NCI-H345 (cell line): ENCODE measurements around the gene CORIN.
"Not testable (repeated sequence)": the region's sequence is repeated elsewhere in the genome, so short reads cannot be mapped to it uniquely, and the experiment has no call there.

Experiments used
- DNase-seq: peaks from one replicate; lab custom pipeline; 2025; lab: John Stamatoyannopoulos, UW

CORIN gene

GRCh38 chr4:47771020-47771419 is 66.8 kb downstream of the CORIN start:
- DNase-seq = no peak

GRCh38 chr4:47767956-47768355 is 69.9 kb downstream of the CORIN start:
- DNase-seq = not testable (repeated sequence)

- no peak for DNase-seq
Measured at GRCh38 chr4:47763279-47763678, 74.6 kb downstream of the CORIN start.

- DNase-seq = no peak
Measured at GRCh38 chr4:47762376-47763266, 75.2 kb downstream of the CORIN start.

GRCh38 chr4:47753316-47753715 is 84.6 kb downstream of the CORIN start:
- not testable (repeated sequence) for DNase-seq

GRCh38 chr4:47752214-47752613 is 85.7 kb downstream of the CORIN start:
- DNase-seq = no peak

GRCh38 chr4:47750788-47751187 is 87.1 kb downstream of the CORIN start:
- DNase-seq = no peak

GRCh38 chr4:47749858-47750257 is 88.0 kb downstream of the CORIN start:
- DNase-seq = no peak

GRCh38 chr4:47749060-47749459 is 88.8 kb downstream of the CORIN start:
- DNase-seq = no peak

GRCh38 chr4:47747846-47748494 is 89.9 kb downstream of the CORIN start:
- DNase-seq = no peak

- no peak for DNase-seq
Measured at GRCh38 chr4:47747211-47747610, 90.7 kb downstream of the CORIN start.

GRCh38 chr4:47746122-47746521 is 91.7 kb downstream of the CORIN start:
- no peak for DNase-seq

- no peak for DNase-seq
Measured at GRCh38 chr4:47744843-47745382, 93.0 kb downstream of the CORIN start.

GRCh38 chr4:47744253-47744652 is 93.6 kb downstream of the CORIN start:
- no peak for DNase-seq

- DNase-seq = no peak
Measured at GRCh38 chr4:47741200-47741599, 96.7 kb downstream of the CORIN start.

GRCh38 chr4:47737326-47737725 is 100.5 kb downstream of the CORIN start:
- no peak for DNase-seq

GRCh38 chr4:47736555-47736954 is 101.3 kb downstream of the CORIN start:
- no peak for DNase-seq

- no peak for DNase-seq
Measured at GRCh38 chr4:47736146-47736545, 101.7 kb downstream of the CORIN start.

- no peak for DNase-seq
Measured at GRCh38 chr4:47733302-47734175, 104.3 kb downstream of the CORIN start.

GRCh38 chr4:47731182-47731581 is 106.7 kb downstream of the CORIN start:
- DNase-seq = no peak

- no peak for DNase-seq
Measured at GRCh38 chr4:47729131-47729680, 108.7 kb downstream of the CORIN start.
